Femur (tissue), 1 donor: ENCODE measurements around the gene PMS2.
"Not testable (repeated sequence)": the region's sequence is repeated elsewhere in the genome, so short reads cannot be mapped to it uniquely, and the experiment has no call there.

ENCODE experiments used
- DNase-seq: peaks from one replicate; pipeline ENCODE4 v3.0.0-alpha.2; 2017

Gene PMS2

DNA sequence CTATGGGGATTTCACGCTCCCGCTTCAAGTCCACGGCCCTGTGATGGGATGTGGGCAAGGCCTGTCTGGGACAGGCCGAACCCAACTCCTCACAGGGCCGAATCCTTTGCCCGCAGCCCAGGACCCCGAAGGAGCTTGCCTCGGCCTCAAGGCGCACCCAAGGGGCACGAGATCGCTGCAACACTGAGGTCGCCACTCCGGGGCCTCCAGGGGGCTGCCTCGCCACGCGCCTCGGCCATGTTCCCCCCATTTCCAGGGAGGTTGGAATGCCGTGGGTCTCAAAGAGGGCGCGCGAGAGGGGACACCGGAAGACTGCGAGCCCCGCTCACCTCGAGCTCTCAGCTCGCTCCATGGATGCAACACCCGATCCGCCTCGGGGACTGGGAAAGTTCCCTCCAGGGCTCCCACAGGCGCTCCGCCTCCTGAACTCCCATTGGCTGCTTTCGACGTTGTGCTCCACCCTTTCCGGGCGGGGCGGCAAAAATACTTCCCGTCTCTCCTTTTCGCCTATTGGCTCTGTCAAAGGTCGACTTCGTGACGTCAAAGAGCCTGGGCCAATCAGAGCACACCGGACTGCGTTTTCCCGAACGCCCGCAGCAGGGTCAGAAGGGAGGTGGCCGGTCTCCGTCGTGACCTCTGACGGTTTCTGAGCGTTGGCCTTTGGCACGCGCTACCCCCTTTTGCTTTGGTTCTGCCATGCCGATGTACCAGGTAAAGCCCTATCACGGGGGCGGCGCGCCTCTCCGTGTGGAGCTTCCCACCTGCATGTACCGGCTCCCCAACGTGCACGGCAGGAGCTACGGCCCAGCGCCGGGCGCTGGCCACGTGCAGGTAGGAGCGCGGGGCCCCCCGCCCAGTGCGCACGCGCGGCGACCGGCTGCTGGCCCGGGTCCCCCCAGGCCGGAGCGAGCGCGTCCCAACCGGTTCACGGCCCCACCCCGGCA lies at the start of gene PMS2, which contains the start of gene AIMP2:
Gene PMS2 (minus strand): TSS at position 382 of the 944 bp plus-strand sequence. CDS start 30 bp downstream, at position 352.
Gene AIMP2 (plus strand): TSS at position 605 of the 944 bp plus-strand sequence. CDS start 92 bp downstream, at position 697.
- DNase-seq = peak; percentile 99

DNA sequence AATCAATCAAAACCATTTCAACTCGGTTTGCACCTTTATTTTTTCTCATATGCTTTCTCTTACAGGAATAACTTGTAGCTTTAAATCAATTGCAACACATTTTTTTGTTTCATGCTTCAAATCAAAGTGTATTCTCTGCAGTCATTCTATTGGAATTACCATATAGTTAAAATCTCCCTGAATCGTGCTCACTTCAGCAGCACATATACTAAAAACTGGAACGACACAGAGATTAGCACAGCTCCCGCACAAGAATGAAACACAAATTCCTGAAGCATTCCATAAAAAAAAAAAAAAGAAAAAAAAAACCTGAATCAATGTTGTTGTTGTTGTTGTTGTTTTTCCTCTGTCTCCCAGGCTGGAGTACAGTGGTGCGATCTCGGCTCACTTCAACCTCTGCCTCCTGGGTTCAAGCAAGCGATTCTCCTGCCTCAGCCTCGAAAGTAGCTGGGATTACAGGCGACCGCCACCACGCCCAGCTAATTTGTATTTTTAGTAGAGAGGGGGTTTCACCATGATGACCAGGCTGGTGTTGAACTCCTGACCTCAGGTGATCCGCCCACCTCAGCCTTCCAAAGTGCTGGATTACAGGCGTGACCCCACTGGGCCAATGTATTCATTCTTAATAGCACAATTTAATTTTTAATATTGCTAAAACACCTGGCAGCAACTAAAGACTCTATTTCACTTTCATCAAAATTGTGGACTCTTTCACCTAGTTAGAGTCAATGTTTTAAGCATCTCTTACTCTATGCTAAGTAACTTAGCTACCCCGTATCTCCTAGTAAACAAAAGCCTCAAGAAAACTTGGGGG lies 48.7 kb upstream of the PMS2 start:
- no peak for DNase-seq

- DNase-seq = no peak
Observed at GRCh38 chr7:6056616-6057015, 47.8 kb upstream of the PMS2 start.

DNA sequence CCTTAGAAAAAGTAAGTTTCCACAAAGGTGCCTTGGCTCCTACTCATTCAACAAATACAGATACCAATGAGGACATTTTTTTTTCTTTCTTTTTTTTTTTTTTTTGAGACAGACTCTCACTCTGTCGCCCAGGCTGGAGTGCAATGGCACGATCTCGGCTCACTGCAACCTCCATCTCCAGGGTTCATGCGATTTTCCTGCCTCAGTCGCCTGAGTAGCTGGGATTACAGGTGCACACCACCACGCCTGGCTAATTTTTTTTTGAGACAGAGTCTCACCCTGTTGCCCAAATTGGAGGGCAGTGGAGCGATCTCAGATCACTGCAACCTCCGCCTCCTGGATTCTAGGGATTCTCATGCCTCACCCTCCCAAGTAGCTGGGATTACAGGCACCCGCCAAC lies 42.3 kb upstream of the PMS2 start:
- DNase-seq = not testable (repeated sequence)

GRCh38 chr7:6049780-6050179 lies 40.9 kb upstream of the PMS2 start:
- no peak for DNase-seq

GRCh38 chr7:6035686-6036085 lies 26.8 kb upstream of the PMS2 start:
- DNase-seq = no peak

DNA sequence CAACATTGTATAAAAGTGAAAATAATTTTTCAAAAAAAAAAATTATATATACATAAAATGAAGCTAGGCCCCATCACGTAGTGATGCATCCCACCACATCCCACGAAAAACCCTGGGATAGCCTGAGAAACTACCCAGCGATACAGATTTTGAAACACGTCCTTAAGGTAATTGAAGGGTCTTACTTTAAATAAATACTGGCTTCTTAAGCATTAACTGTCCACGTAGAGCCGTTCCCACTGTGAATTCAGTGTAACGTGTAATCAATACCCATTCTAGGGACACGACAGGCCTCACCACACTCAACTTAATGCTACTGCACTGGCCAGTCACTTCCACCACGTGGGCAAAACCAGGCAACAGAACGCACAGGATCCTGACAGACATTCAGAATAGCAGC lies 26.3 kb upstream of the PMS2 start:
- no peak for DNase-seq

DNA sequence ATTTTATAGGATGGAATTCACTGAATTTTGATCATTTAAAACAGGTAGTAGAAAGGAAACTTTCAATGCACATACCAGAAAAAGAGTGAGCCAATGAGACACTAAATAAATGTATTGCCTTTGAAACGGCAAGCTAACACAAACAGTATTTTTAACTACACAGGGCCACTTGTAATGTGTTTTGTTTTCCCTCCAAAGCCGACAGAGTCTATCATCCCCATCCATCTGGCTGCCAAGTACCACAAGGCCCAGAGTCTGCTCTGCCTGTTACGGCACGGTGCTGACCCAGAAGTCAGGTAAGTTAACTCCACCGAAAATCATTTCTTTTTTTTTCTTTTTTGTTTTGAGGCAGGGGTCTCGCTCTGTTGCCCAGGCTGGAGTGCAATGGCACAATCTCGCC lies 23.8 kb upstream of the PMS2 start:
- DNase-seq = no peak

GRCh38 chr7:6032167-6032566 lies 23.3 kb upstream of the PMS2 start:
- DNase-seq = no peak

DNA sequence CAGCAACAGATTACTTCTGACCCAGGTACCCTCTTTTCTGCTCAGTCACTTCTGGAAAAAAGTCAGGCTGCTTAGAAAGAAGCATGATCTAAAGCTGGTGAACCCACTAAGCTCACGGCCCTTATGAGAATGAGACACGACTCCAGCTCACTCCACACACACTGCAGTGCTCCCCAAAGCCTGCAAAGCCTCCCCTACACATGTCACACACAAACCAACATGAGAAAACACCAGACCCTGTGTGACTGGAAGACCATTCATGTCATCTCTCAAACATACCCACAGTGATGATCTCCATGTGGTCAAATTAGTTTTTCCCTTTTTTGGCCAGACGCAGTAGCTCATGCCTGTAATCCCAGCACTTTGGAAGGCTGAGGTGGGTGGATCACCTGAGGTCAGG lies 22.7 kb upstream of the PMS2 start:
- DNase-seq = no peak

DNA sequence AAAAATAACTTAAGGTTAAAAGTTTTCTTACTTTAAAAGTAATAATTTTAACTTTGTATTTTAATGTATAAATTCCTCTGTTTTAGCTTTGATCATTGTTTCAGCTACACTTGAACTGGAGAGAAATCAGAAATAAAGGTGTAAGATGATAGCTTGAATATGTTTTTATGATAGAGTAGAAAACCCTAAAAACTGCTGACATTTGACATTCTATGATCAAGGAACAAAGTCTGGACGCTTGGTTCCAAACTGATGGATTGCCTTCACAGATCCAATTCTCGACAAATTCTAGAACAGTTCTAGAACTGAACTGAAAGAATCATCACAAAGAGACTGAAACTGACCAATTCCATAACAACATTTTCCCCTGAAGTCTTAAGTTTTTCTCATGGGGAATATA lies 22.1 kb upstream of the PMS2 start, which contains the start of gene ANKRD61:
Gene ANKRD61 (plus strand): TSS at position 389 of the 400 bp plus-strand sequence. CDS start 0 bp downstream, at position 389.
- DNase-seq = no peak

GRCh38 chr7:6028563-6028962 lies 19.7 kb upstream of the PMS2 start:
- no peak for DNase-seq

GRCh38 chr7:6027806-6028365 lies 19.0 kb upstream of the PMS2 start:
- no peak for DNase-seq

- DNase-seq = no peak
Observed at GRCh38 chr7:6026820-6027311, 18.0 kb upstream of the PMS2 start.

DNA sequence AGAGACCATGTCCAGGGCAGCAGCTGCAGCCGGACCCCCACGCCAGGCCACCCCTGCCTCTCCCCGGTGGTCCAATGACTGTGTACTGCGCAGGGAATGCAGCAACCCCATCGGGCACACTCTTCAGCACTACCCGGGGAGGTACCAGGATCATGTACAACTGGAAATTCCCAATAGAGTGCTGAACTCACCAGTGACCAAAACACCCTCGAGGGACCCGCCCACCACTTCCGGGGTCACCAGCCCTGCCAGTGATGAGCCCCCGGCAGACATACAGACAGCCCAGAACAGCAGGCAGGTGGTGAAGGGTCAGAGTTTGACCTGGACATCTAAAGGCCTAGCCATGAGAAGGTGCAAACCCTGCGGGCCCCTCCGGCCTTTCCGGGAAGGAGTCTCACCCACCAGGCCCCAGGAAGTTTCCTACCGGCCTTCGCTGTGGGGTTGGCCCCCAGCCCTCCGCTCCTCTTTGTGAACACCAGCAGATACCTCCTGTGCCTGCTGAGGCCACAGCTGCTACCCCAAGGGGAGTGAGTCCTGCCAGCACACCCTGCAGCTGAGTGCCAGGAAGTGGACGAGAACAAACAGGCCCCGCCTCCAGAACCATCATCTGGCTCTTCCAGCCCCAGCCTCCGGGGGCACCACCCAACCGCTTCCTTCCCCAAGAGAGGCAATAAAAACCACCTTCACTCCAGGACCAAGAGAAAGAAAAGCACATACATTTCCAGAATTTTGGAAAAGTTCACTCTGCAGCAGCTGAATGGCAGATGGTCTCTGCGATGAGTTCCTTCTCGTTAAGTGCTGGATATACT lies 17.4 kb upstream of the PMS2 start:
- DNase-seq = peak; percentile 40

GRCh38 chr7:6023974-6024435 lies 15.2 kb upstream of the PMS2 start:
- DNase-seq = no peak

GRCh38 chr7:6022707-6023106 lies 13.9 kb upstream of the PMS2 start:
- no peak for DNase-seq

- no peak for DNase-seq
Observed at GRCh38 chr7:6020371-6021286, 11.8 kb upstream of the PMS2 start.

GRCh38 chr7:6016653-6016966 lies 7.8 kb upstream of the PMS2 start:
- no peak for DNase-seq

DNA sequence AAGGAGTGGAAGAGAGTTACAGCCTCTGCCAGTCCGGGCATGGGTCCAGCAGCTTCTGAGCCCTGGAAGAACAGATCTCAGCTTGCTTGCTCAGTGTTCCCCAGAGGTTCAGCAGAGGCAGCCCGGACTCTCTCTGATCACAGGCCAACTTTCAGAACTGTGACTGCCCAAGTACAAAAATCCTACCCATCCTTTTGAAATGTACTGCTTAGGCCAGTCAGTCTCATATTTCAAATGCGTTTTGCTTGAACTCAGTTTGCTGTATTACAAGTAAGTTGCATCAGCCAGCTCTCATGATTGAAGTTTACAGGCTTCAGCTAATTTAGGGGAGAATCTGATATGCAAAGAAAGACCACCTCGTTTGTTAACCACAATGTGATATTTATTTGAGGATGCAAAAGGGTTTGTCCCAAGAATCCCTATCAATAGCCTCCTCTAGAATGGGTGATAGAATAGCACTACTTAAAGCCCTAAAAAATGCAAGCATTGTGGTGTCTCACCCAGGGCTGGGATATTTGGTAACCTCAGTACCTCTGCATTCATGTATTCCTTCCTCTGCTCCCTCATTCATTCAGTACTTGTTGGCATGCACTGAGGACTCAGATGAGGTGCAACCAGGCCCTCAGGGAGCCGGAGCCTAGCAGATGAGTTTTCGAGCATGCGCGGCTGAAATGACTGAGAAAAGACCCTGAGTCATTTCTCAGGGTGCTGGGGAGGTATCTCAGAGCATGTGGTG lies 7.2 kb upstream of the PMS2 start:
- DNase-seq = peak; percentile 81
